H9 (cell line): ENCODE data around the gene SLX4. TPM values are rescaled to one million over a fixed set of nuclear protein-coding genes. Genes with fewer than 3 reads are reported as not detected.

ENCODE experiments used
- DNase-seq: peaks from one replicate; pipeline ENCODE4 v3.0.0-alpha.2; 2017
- H2AFZ ChIP-seq: one replicate; pipeline ENCODE4 v1.6.1; 2013; ENCODE audit warnings: mild to moderate bottlenecking, low read length, control low read depth, moderate library complexity
- H2AK5ac ChIP-seq: 2 replicates; pipeline ENCODE4 v1.6.1; 2013; ENCODE audit warnings: low read length, control low read depth, mixed read lengths; ENCODE audit not compliant: insufficient read length
- H2BK120ac ChIP-seq: one replicate; pipeline ENCODE4 v1.6.1; 2013; ENCODE audit warnings: low read depth, mild to moderate bottlenecking, low read length, control low read depth, inconsistent platforms; ENCODE audit not compliant: poor library complexity, severe bottlenecking
- H2BK12ac ChIP-seq: 2 replicates; pipeline ENCODE4 v1.6.1; 2013; ENCODE audit warnings: low read length, control low read depth, mixed read lengths, low read depth; ENCODE audit not compliant: insufficient read length
- H2BK15ac ChIP-seq: 2 replicates; pipeline ENCODE4 v1.6.1; 2013; ENCODE audit warnings: low read depth, low read length, control low read depth
- H2BK20ac ChIP-seq: one replicate; pipeline ENCODE4 v1.6.1; 2013; ENCODE audit warnings: low read depth, mild to moderate bottlenecking, low read length, control low read depth, inconsistent platforms; ENCODE audit not compliant: poor library complexity, severe bottlenecking
- H2BK5ac ChIP-seq: 2 replicates; pipeline ENCODE4 v1.6.1; 2013; ENCODE audit warnings: low read length, control low read depth, mixed read lengths; ENCODE audit not compliant: insufficient read length
- H3K14ac ChIP-seq: 2 replicates; pipeline ENCODE4 v1.6.1; 2013; ENCODE audit warnings: low read length, control low read depth; ENCODE audit not compliant: insufficient read depth
- H3K18ac ChIP-seq: 2 replicates; pipeline ENCODE4 v1.6.1; 2013; ENCODE audit warnings: low read depth, mild to moderate bottlenecking, mixed read lengths, low read length, control low read depth; ENCODE audit not compliant: insufficient read length
- H3K23ac ChIP-seq: 2 replicates; pipeline ENCODE4 v1.6.1; 2013; ENCODE audit warnings: low read length, control low read depth, mixed read lengths, low read depth; ENCODE audit not compliant: insufficient read length
- H3K23me2 ChIP-seq: 2 replicates; pipeline ENCODE4 v1.6.1; 2013; ENCODE audit warnings: low read depth, mild to moderate bottlenecking, mixed read lengths, low read length, control low read depth; ENCODE audit not compliant: insufficient read length, poor library complexity, severe bottlenecking
- H3K27ac ChIP-seq: 2 replicates; pipeline ENCODE4 v1.5.1; 2013; ENCODE audit warnings: low read length, control low read depth, mixed read lengths, low read depth; ENCODE audit not compliant: insufficient read length
- H3K27me3 ChIP-seq: 2 replicates; pipeline ENCODE4 v1.6.1; 2013; ENCODE audit warnings: low read length, control low read depth, inconsistent platforms; ENCODE audit not compliant: insufficient read depth
- H3K4ac ChIP-seq: 2 replicates; pipeline ENCODE4 v1.6.1; 2013; ENCODE audit warnings: low read depth, mild to moderate bottlenecking, control low read depth, inconsistent platforms, low read length, moderate library complexity
- H3K4me1 ChIP-seq: 2 replicates; pipeline ENCODE4 v1.6.1; 2013; ENCODE audit warnings: low read length, control low read depth, inconsistent platforms; ENCODE audit not compliant: insufficient read depth
- H3K4me2 ChIP-seq: 2 replicates; pipeline ENCODE4 v1.6.1; 2013; ENCODE audit warnings: low read length, control low read depth, mixed read lengths; ENCODE audit not compliant: insufficient read length, insufficient read depth
- H3K56ac ChIP-seq: 2 replicates; pipeline ENCODE4 v1.6.1; 2013; ENCODE audit warnings: low read depth, mild to moderate bottlenecking, mixed read lengths, low read length, control low read depth; ENCODE audit not compliant: insufficient read length
- H3K79me1 ChIP-seq: 2 replicates; pipeline ENCODE4 v1.6.1; 2013; ENCODE audit warnings: low read depth, mild to moderate bottlenecking, moderate library complexity, low read length, control low read depth, inconsistent platforms; ENCODE audit not compliant: insufficient read depth, poor library complexity, severe bottlenecking
- H3K79me2 ChIP-seq: 2 replicates; pipeline ENCODE4 v1.6.1; 2013; ENCODE audit warnings: low read length, control low read depth, inconsistent platforms; ENCODE audit not compliant: insufficient read depth
- H3K9ac ChIP-seq: 2 replicates; pipeline ENCODE4 v1.6.1; 2013; ENCODE audit warnings: low read length, control low read depth, mixed read lengths; ENCODE audit not compliant: insufficient read length; ENCODE audit errors: extremely low read depth
- H3K9me3 ChIP-seq: one replicate; pipeline ENCODE4 v1.6.1; 2013; ENCODE audit warnings: low read depth, low read length, inconsistent platforms; ENCODE audit not compliant: control insufficient read depth
- H3T11ph ChIP-seq: one replicate; pipeline ENCODE4 v1.6.1; 2013; ENCODE audit warnings: mild to moderate bottlenecking, low read length, control low read depth, inconsistent platforms
- H4K20me1 ChIP-seq: one replicate; pipeline ENCODE4 v1.6.1; 2013; ENCODE audit not compliant: control insufficient read depth, insufficient read length, insufficient read depth
- H4K5ac ChIP-seq: 2 replicates; pipeline ENCODE4 v1.6.1; 2013; ENCODE audit warnings: low read depth, mild to moderate bottlenecking, mixed read lengths, low read length, control low read depth; ENCODE audit not compliant: insufficient read length
- H4K8ac ChIP-seq: replicated peaks from 2 replicates; pipeline ENCODE4 v1.6.1; 2013; ENCODE audit warnings: low read length, control low read depth, mixed read lengths, low read depth; ENCODE audit not compliant: insufficient read length
- H4K91ac ChIP-seq: 2 replicates; pipeline ENCODE4 v1.6.1; 2013; ENCODE audit warnings: low read depth, mild to moderate bottlenecking, moderate library complexity, mixed read lengths, low read length, control low read depth; ENCODE audit not compliant: insufficient read length
- H3K27ac Mint-ChIP-seq, 3 experiments: 2 replicates in 2 of 3; 3 replicates in 1 of 3; pipeline ENCODE4 v1.8.0; 2020 to 2021; ENCODE audit warnings: mixed read lengths in 3 of 3, mild to moderate bottlenecking in 1 of 3, moderate library complexity in 1 of 3
- H3K27me3 Mint-ChIP-seq: 2 replicates; pipeline ENCODE4 v1.8.0; 2021; ENCODE audit warnings: low read depth, mild to moderate bottlenecking, moderate library complexity, mixed read lengths
- H3K36me3 Mint-ChIP-seq, 3 experiments: 2 replicates in 2 of 3; 3 replicates in 1 of 3; pipeline ENCODE4 v1.8.0; 2020 to 2021; ENCODE audit warnings: low read depth in 3 of 3, mixed read lengths in 3 of 3; ENCODE audit not compliant: insufficient read depth in 1 of 3
- H3K4me1 Mint-ChIP-seq, 2 experiments: 2 replicates each; pipeline ENCODE4 v1.8.0; 2020; ENCODE audit warnings: mixed read lengths in 2 of 2
- H3K4me3 Mint-ChIP-seq, 2 experiments: 2 replicates in 1 of 2; 3 replicates in 1 of 2; pipeline ENCODE4 v1.8.0; 2020 to 2021; ENCODE audit warnings: mild to moderate bottlenecking in 2 of 2, mixed read lengths in 2 of 2, moderate library complexity in 1 of 2
- H3K9me3 Mint-ChIP-seq, 2 experiments: 2 replicates in 1 of 2; 3 replicates in 1 of 2; pipeline ENCODE4 v1.8.0; 2020; ENCODE audit warnings: mild to moderate bottlenecking in 2 of 2, mixed read lengths in 2 of 2, moderate library complexity in 1 of 2
- WGBS: extraction: QIAGEN DNeasy Blood & Tissue Kit; methylation state at CpG from one replicate; pipeline ENCODE4 v1.1.7; 2013; ENCODE audit warnings: missing lambda C conversion rate, low lambda C conversion rate, mixed read lengths; ENCODE audit not compliant: insufficient read length; ENCODE audit errors: extremely low coverage; 5-methylcytosine and 5-hydroxymethylcytosine counted together
- total RNA-seq: library from RNA; stranded (reverse); gene quantifications from 2 replicates; pipeline ENCODE4 v1.2.1, GENCODE V29; 2021
- TF ChIP-seq, protein P1 (sequence below): fragments of 200-600 bp; sonication (generic); conservative IDR thresholded peaks from 3 replicates; pipeline ENCODE4 v1.8.0; 2021; ENCODE audit warnings: antibody characterized with exemption, mild to moderate bottlenecking

SLX4 gene
- total RNA-seq, 1 experiment from 2014 or later = 9.9 TPM

DNA sequence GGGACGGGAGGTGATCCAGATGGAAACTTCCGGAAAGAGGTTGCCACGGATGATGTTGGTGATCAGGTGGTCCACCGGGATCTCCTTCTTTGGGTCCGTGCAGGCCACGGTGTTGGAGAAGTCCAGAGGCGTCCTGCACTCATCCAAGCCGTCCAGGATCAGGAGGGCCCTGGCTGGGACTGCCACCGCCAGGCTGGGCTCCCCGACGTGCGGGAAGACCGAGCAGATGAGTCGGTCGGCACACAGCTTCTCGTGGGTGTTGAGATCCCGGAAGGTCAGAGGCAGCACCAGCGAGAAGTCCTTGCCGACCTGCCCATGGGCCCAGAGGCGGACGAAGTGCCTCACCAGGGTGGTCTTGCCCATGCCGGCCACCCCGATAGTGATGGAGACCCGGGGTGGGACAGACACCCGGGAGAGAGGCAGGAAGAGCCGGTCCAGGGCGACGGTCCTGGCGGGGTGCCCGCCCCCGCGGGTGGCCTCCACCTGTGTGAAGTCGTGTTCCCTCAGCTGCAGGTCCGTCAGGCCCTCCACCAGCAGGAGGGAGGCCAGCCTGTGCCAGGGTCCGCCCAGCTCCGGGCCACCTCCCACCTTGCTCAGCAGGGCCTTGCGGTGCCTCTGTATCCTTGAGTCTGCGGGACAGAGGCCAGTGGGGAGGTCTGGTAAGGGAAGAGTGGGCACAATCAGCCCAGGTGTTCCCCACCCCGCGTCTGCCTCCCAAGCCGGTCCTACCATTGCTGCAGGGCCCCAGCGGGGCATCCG is 47.1 kb downstream of the SLX4 start:
- no peak overlapping the region for H3K56ac ChIP-seq
- no peak overlapping the region for H4K8ac ChIP-seq
- Mint-ChIP-seq H3K4me3 (no peak overlapping the region), H3K36me3 (no peaks in the 10 kb centered on the region; a peak in 1 of 7 replicates), H3K27me3 (no peaks in the 10 kb centered on the region; the same call in 1 of the 2 replicates), H3K4me1 (peaks cover 3 to 9% of the 10 kb centered on the region in 2 experiments; a peak in 3 of 4 replicates), H3K27ac (no peak overlapping the region; a peak in 1 of 7 replicates), H3K9me3 (no peaks in the 10 kb centered on the region)
- H2AFZ ChIP-seq = no peak overlapping the region
- no peak overlapping the region for H3K9ac ChIP-seq
- no CpG with 5 or more reads among the region's 43 CpGs for WGBS
- no peaks in the 10 kb centered on the region for H3K4me1 ChIP-seq
- no peak overlapping the region for H4K91ac ChIP-seq
- no peak overlapping the region for H3K23ac ChIP-seq
- no peaks in the 10 kb centered on the region for H3K27me3 ChIP-seq
- no peak overlapping the region for H2BK20ac ChIP-seq
- no peak overlapping the region for H3K18ac ChIP-seq
- DNase-seq = no peak
- no peak overlapping the region for H3K4me2 ChIP-seq
- H3K79me2 ChIP-seq = no peaks in the 10 kb centered on the region
- no peak overlapping the region for H2BK5ac ChIP-seq
- no peaks in the 10 kb centered on the region for H3K79me1 ChIP-seq
- no peak overlapping the region for H4K5ac ChIP-seq
- no peak overlapping the region for H3K4ac ChIP-seq
- H2AK5ac ChIP-seq = no peak overlapping the region
- H2BK12ac ChIP-seq = no peak overlapping the region
- no peak overlapping the region for H2BK120ac ChIP-seq
- H3K14ac ChIP-seq = no peak overlapping the region; the same call in 1 of the 2 replicates
- H2BK15ac ChIP-seq = peak overlapping the region; percentile 37; the same call in 1 of the 2 replicates
- H3K27ac ChIP-seq = no peak overlapping the region
- H3K9me3 ChIP-seq = no peaks in the 10 kb centered on the region
- H4K20me1 ChIP-seq = no peaks in the 10 kb centered on the region
- no peak overlapping the region for H3T11ph ChIP-seq
- peaks cover 6% of the 10 kb centered on the region for H3K23me2 ChIP-seq
- TF ChIP-seq, protein P1, sequence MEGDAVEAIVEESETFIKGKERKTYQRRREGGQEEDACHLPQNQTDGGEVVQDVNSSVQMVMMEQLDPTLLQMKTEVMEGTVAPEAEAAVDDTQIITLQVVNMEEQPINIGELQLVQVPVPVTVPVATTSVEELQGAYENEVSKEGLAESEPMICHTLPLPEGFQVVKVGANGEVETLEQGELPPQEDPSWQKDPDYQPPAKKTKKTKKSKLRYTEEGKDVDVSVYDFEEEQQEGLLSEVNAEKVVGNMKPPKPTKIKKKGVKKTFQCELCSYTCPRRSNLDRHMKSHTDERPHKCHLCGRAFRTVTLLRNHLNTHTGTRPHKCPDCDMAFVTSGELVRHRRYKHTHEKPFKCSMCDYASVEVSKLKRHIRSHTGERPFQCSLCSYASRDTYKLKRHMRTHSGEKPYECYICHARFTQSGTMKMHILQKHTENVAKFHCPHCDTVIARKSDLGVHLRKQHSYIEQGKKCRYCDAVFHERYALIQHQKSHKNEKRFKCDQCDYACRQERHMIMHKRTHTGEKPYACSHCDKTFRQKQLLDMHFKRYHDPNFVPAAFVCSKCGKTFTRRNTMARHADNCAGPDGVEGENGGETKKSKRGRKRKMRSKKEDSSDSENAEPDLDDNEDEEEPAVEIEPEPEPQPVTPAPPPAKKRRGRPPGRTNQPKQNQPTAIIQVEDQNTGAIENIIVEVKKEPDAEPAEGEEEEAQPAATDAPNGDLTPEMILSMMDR = no peak
